GM19193 (cell line): ENCODE measurements around the gene KRTAP5-2.

Source experiments
- POLR2A ChIP-seq: IDR thresholded peaks from 4 replicates; pipeline ENCODE4 v1.6.1; 2011; ENCODE audit not compliant: insufficient read depth, insufficient read length; ENCODE audit errors: extremely low read depth

The KRTAP5-2 gene

DNA sequence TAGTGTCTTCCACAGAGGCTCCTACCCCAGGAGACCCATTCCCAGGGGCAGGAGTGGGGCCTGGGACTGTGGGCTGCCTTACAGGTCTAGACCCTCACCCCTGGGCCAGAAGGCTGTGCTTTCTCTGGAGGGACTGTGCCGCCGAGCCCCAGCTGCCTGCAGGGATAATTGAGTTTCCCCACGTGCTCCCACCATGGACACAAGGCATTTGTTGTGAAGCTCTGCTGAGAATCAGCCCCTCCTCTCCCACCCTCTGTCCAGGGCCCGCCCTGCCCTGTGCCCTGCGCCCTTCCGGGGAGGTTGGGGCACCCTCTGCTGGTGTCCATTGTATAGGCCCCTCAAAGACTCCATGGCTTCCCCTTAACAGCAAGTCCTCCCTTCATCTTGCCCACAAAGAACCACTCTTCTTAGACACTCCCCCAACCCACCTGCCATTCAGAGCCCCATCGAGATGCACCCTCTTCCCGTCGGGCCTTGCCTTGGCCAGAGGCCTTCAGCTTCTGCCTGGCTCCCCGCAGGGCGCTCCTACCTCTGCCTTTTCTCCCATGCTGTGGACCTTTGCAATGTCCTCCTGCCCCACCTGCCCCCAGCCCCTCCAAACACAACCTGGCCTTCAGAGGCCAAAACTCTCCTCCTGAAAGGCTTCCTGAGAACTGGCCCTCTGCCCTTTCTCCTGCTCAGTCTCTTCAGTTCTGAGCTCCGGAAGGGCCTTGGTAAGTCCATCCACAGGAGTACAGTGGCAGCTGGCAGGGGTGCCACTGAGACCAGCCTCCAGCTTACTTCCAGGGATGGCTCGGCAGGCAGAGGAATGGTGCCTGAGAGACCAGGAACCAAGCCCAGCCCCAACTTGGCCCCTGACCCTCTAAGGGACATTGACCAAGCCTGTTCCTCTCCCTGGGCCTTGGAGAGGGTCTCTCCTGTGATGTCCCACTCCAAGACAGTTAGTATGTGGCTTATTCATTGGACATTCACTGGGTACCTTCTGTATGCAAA, 48.5 kb downstream of the KRTAP5-2 start:
- TF ChIP-seq POLR2A: no peak

GRCh38 chr11:1548221-1549070, 49.6 kb downstream of the KRTAP5-2 start:
- no peak for TF ChIP-seq POLR2A

DNA sequence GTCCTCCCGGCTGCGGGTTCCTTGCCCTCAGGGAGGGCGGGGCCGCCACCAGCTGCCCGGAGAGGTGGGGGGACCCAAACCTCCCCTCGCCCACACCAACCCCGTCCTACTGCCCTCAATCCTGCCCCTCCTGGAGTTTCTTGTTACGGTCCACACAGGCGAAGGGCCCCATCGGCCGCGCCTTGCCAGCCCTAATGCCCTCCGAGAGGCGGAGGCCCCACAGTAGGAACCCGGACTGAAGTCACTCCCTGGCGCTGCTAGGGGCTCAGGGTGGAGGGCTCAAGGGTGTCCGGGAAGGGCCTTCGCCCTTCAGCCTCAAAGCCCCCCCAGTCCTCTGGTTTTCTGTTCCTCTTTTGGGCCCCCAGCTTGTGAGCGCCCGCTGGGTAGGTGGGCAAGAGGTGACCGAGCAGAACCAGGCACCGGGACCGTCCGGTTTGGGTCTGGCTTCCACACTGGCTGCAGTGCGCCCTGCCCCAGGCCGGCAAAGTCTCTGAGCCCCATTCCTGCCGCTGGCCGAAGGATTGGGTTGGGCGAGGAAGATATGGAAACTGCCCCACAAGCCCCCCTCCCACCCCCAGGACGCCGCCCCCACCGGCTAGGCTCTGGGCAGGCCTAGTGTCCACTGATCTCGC, 50.5 kb downstream of the KRTAP5-2 start:
- TF ChIP-seq POLR2A: no peak
